Spinal cord (tissue), 10 donors: Measurements from ENCODE around the gene PDE6C. TPM values are rescaled to one million over a fixed set of nuclear protein-coding genes. Genes with fewer than 3 reads are reported as not detected.

Experiments
- DNase-seq, 6 donors: peaks; one replicate each; pipeline versions ENCODE4 v3.0.0 to v3.0.0-alpha.2; 2013 to 2015; ENCODE audit warnings: low spot score in 6 of 6, low read depth in 4 of 6
- H3K27ac ChIP-seq: one replicate; pipeline ENCODE4 v1.5.1; 2013; ENCODE audit warnings: low read depth, low read length, control low read depth
- H3K27me3 ChIP-seq: one replicate; pipeline ENCODE4 v1.6.1; 2013; ENCODE audit warnings: low read length; ENCODE audit not compliant: control insufficient read depth, insufficient read depth
- H3K36me3 ChIP-seq: one replicate; pipeline ENCODE4 v1.6.1; 2013; ENCODE audit warnings: low read length; ENCODE audit not compliant: control insufficient read depth, insufficient read depth
- H3K4me1 ChIP-seq: one replicate; pipeline ENCODE4 v1.6.1; 2013; ENCODE audit warnings: low read length; ENCODE audit not compliant: control insufficient read depth, insufficient read depth
- H3K4me3 ChIP-seq: one replicate; pipeline ENCODE4 v1.5.1; 2013; ENCODE audit warnings: low read depth, low read length, control low read depth
- H3K9me3 ChIP-seq: one replicate; pipeline ENCODE4 v1.6.1; 2013; ENCODE audit warnings: low read length; ENCODE audit not compliant: control insufficient read depth, insufficient read depth
- WGBS: methylation state at CpG from one replicate; pipeline ENCODE4 v1.1.5; 2013; ENCODE audit warnings: missing lambda C conversion rate; ENCODE audit not compliant: insufficient coverage; 5-methylcytosine and 5-hydroxymethylcytosine counted together
- polyA plus RNA-seq, 2 donors: library from polyadenylated mRNA; unstranded; fragments of 120-200 nt; gene quantifications; one replicate each; pipeline ENCODE4 v1.2.1, GENCODE V29; 2013; ENCODE audit not compliant: insufficient read length in 2 of 2
- total RNA-seq, 2 donors: library from RNA; depleted of rRNA in 1 of 2; stranded (reverse); fragments of 120-200 nt in 1 of 2; fragments of >200 nt in 1 of 2; gene quantifications; one replicate each; pipeline versions ENCODE4 v1.2.3 to v1.2.4, GENCODE V29; 2013 to 2014
- donor health status: healthy.

The PDE6C gene
- total and polyA plus RNA-seq, 4 donors = 0.82 to 3.5 TPM; not detected in 2

DNA sequence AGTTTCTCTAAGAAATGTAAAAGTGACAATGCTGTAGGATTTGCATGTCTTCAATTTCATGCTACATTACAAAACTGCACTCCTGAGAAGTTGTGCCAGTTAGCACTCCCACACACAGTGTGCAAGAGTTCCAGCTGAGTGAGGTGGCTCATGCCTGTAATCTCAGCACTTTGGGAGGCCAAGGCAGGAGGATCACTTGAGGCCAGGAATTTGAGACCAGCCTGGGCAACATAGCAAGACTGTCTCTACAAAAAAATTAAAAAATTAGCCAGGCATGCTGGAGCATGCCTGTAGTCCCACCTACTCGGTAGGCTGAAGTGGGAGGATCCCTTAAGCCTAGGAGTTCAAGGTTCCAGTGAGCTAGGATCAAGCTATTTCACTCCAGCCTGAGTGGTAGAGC is 45.4 kb downstream of the PDE6C start:
- Histone ChIP-seq H3K27ac (no peak overlapping the region), H3K4me3 (no peak overlapping the region), H3K27me3 (no peaks in the 10 kb centered on the region), H3K36me3 (no peaks in the 10 kb centered on the region), H3K4me1 (no peaks in the 10 kb centered on the region), H3K9me3 (no peaks in the 10 kb centered on the region)
- DNase-seq = no peak
- no CpG with 5 or more reads among the region's 1 CpG for WGBS

GRCh38 chr10:93666030-93666429 is 53.7 kb downstream of the PDE6C start:
- Histone ChIP-seq H3K4me3 (no peak overlapping the region), H3K36me3 (peaks cover 4% of the 10 kb centered on the region), H3K4me1 (no peaks in the 10 kb centered on the region), H3K27ac (no peak overlapping the region), H3K27me3 (no peaks in the 10 kb centered on the region), H3K9me3 (no peaks in the 10 kb centered on the region)
- WGBS = no CpG with 5 or more reads among the region's 4 CpGs
- DNase-seq = no peak

- Histone ChIP-seq H3K36me3 (peaks cover 4% of the 10 kb centered on the region), H3K27me3 (no peaks in the 10 kb centered on the region), H3K9me3 (no peaks in the 10 kb centered on the region), H3K27ac (no peak overlapping the region), H3K4me1 (no peaks in the 10 kb centered on the region), H3K4me3 (no peak overlapping the region)
- DNase-seq = no peak
- no CpG with 5 or more reads among the region's 3 CpGs for WGBS
Measured at GRCh38 chr10:93667795-93668194, 55.5 kb downstream of the PDE6C start.

- Histone ChIP-seq H3K27ac (no peak overlapping the region), H3K9me3 (no peaks in the 10 kb centered on the region), H3K4me1 (no peaks in the 10 kb centered on the region), H3K27me3 (no peaks in the 10 kb centered on the region), H3K36me3 (peaks cover 5% of the 10 kb centered on the region), H3K4me3 (no peak overlapping the region)
- DNase-seq = no peak
Measured at GRCh38 chr10:93670372-93670771, 58.0 kb downstream of the PDE6C start.

GRCh38 chr10:93671042-93671441 is 58.7 kb downstream of the PDE6C start:
- H3K36me3 ChIP-seq = peaks cover 7% of the 10 kb centered on the region
- H3K4me3 ChIP-seq = no peak overlapping the region
- H3K27ac ChIP-seq = no peak overlapping the region
- no peak for DNase-seq
- no CpG with 5 or more reads among the region's 2 CpGs for WGBS
- H3K9me3 ChIP-seq = no peaks in the 10 kb centered on the region
- H3K27me3 ChIP-seq = no peaks in the 10 kb centered on the region
- no peaks in the 10 kb centered on the region for H3K4me1 ChIP-seq

DNA sequence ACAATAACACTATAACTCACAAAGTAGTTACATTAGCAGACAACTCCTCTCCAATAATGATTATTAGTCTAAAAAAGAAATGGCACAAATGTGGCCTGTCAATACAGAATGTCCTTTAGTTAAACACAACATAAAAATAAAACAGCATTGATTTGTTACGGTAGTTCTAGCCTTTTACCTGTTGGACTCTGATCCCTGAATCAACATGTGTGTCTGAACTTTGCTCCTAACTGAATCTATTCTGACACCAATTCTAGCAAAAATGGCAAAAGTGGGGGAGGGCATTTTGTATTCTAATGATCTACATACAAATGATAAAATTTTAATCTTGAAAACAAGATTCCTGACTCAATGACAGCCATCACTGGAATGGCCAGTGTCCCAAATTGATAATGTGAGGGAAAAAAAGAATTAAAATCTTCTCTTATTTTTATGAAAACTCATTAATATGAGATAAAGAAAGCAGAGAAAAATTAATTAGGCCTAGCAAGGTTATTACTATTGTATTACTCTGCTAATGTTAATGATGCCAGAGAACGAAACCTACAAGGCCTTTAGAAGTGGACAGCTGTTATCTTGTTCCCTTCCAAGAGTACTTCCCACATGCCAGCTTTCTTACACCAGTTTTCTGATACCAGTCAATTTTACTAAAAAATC is 59.8 kb downstream of the PDE6C start:
- H3K4me1 ChIP-seq = no peaks in the 10 kb centered on the region
- DNase-seq = no peak
- H3K27ac ChIP-seq = no peak overlapping the region
- peaks cover 7% of the 10 kb centered on the region for H3K36me3 ChIP-seq
- H3K4me3 ChIP-seq = no peak overlapping the region
- no peaks in the 10 kb centered on the region for H3K27me3 ChIP-seq
- WGBS = no CpG with 5 or more reads among the region's 2 CpGs
- H3K9me3 ChIP-seq = no peaks in the 10 kb centered on the region

- DNase-seq = no peak
- Histone ChIP-seq H3K27ac (no peak overlapping the region), H3K9me3 (no peaks in the 10 kb centered on the region), H3K27me3 (no peaks in the 10 kb centered on the region), H3K4me1 (no peaks in the 10 kb centered on the region), H3K36me3 (peaks cover 7% of the 10 kb centered on the region), H3K4me3 (no peak overlapping the region)
- 95% methylated on average over 1 of the region's 2 CpGs for WGBS
Measured at GRCh38 chr10:93672890-93673289, 60.6 kb downstream of the PDE6C start.

- no peaks in the 10 kb centered on the region for H3K27me3 ChIP-seq
- no peak overlapping the region for H3K27ac ChIP-seq
- H3K4me3 ChIP-seq = no peak overlapping the region
- no CpG with 5 or more reads among the region's 2 CpGs for WGBS
- H3K4me1 ChIP-seq = no peaks in the 10 kb centered on the region
- H3K9me3 ChIP-seq = no peaks in the 10 kb centered on the region
- H3K36me3 ChIP-seq = peaks cover 13% of the 10 kb centered on the region
- no peak for DNase-seq
Measured at GRCh38 chr10:93673791-93674190, 61.5 kb downstream of the PDE6C start.

GRCh38 chr10:93678386-93678785 is 66.0 kb downstream of the PDE6C start:
- DNase-seq = no peak
- Histone ChIP-seq H3K4me1 (no peaks in the 10 kb centered on the region), H3K27ac (no peak overlapping the region), H3K4me3 (no peak overlapping the region), H3K27me3 (no peaks in the 10 kb centered on the region), H3K9me3 (no peaks in the 10 kb centered on the region), H3K36me3 (peaks cover 9% of the 10 kb centered on the region)
- WGBS = 97% methylated on average over 3 of the region's 4 CpGs

DNA sequence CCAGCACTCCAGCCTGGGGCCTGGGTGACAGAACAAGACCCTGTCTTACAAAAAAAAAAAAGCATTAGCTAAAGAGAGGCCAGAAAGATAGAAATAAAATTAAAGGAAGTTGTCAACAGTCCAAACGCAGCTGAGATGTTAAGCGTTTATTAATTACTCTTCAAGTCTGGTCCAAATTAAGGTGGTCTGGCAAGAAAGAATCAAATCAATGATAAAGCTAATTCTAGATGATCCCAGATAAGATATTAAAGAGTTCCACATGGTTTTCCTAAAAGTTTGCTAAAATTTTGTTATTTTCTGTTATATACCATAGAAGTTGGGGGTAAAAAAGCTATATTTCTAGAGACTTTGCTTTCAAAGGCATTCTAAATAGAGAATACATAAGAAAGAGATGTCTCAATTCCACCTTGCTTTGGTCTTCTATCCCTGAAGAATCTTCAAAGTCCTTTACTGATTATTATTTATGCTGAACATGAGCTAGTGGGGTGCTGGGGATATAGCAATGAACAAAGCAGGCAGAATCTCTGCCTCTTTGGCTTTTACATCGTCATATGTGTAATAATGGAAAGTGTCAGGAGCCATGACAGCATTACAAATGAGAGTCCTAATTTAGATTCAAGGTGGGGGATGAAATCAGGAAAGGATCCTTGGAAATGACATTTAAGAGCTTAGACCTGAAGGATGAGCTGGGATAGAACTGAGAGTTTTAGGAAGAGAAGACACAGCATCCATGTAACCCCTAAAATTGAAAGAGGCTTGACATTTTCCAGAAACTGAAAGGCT is 66.7 kb downstream of the PDE6C start:
- Histone ChIP-seq H3K36me3 (peaks cover 9% of the 10 kb centered on the region), H3K27me3 (no peaks in the 10 kb centered on the region), H3K4me1 (no peaks in the 10 kb centered on the region), H3K27ac (no peak overlapping the region), H3K4me3 (no peak overlapping the region), H3K9me3 (no peaks in the 10 kb centered on the region)
- DNase-seq = no peak
- 86% methylated on average over 1 of the region's 3 CpGs for WGBS
